ENCODE results near the gene HYCC1. TPM values are rescaled to one million over a fixed set of nuclear protein-coding genes. Genes with fewer than 3 reads are reported as not detected.

Gene HYCC1
- total and polyA plus RNA-seq, 2 experiments from 2014 or later: 55.4 to 181 TPM

Other genes with a start within 250 kb of the HYCC1 start
- gene TOMM7, start 191.3 kb downstream of the HYCC1 start, total RNA-seq (2014; rRNA removed; shearing (Covaris generic)): 131 and 164 TPM in 2 replicates
- gene TOMM7, start 191.3 kb downstream of the HYCC1 start, polyA plus RNA-seq (2016; fragmentation: Nextera tagmentation; extraction: Ambion mirVana): 791 and 920 TPM in 2 replicates
- 119 and 143 TPM in 2 replicates for gene KLHL7, start 91.7 kb upstream of the HYCC1 start, total RNA-seq (2014; rRNA removed; shearing (Covaris generic))
- 85.8 and 92.5 TPM in 2 replicates for gene KLHL7, start 91.7 kb upstream of the HYCC1 start, polyA plus RNA-seq (2016; fragmentation: Nextera tagmentation; extraction: Ambion mirVana)
- gene NUP42, start 167.9 kb upstream of the HYCC1 start, total RNA-seq (2014; rRNA removed; shearing (Covaris generic)): 42.7 and 44.7 TPM in 2 replicates
- 35.0 and 39.1 TPM in 2 replicates for gene NUP42, start 167.9 kb upstream of the HYCC1 start, polyA plus RNA-seq (2016; fragmentation: Nextera tagmentation; extraction: Ambion mirVana)
- gene GPNMB, start 232.6 kb upstream of the HYCC1 start, total RNA-seq (2014; rRNA removed; shearing (Covaris generic)): 0.76 and 1.4 TPM in 2 replicates
- 1.0 and 1.2 TPM in 2 replicates for gene GPNMB, start 232.6 kb upstream of the HYCC1 start, polyA plus RNA-seq (2016; fragmentation: Nextera tagmentation; extraction: Ambion mirVana)

Measured in GM23338 (cell line).